Heart left ventricle (tissue), 13 donors: Measurements from ENCODE around the gene NALCN.

ENCODE experiments used
- CTCF ChIP-seq, 12 donors: fragments of 200-600 bp; sonication (generic) in 4 of 12; IDR thresholded peaks; one replicate each; pipeline versions ENCODE4 v1.5.0 to v1.8.0; 2018 to 2022; ENCODE audit warnings: antibody characterized with exemption in 12 of 12, mild to moderate bottlenecking in 5 of 12
- POLR2A ChIP-seq, 2 donors: fragments of 450-650 bp; IDR thresholded peaks; one replicate each; pipeline ENCODE4 v1.6.1; 2017; ENCODE audit warnings: antibody characterized with exemption in 2 of 2, mild to moderate bottlenecking in 2 of 2, moderate library complexity in 2 of 2
- donor health status: ischemic (EF 13 %, LVEDD 7.1; RV severe dilation, severe dysfunction).
- donor health status: DM: no; HTN: yes; CAD: no.
- donor health status: DM: no; HTN: no; CAD: no.
- donor health status: ischemic (EF 25% LVEDD 6.9; RV normal size, moderate dysfunction).
- donor health status: ischemic (EF 25% LVEDD 5.7; RV mildly dilated, moderate dysfunction).
- donor health status: ischemic (EF 35%, LVEDD 5.7; RV mildly dilated, moderate dysfunction).
- donor health status: nonischemic (EF 11% LVEDD 7.7; RV severe dilation, severe dysfunction).
- donor health status: DM: yes; HTN: yes; CAD: no.
- donor health status: PGD.
- donor health status: ischemic (EF 29% LVEDD 5.4; RV normal size, mild dysfunction).
- donor health status: nonischemic (EF 23%, LVEDD 6.1; RV moderate dilation, normal function).

- TF ChIP-seq CTCF (IDR thresholded peaks at IDR 0.05): no peak
- no peak for TF ChIP-seq POLR2A (IDR thresholded peaks at IDR 0.05)
Observed at GRCh38 chr13:101434486-101434885, 18.2 kb upstream of the NALCN start.
